ENCODE data around the gene ARHGEF25. TPM values are rescaled to one million over a fixed set of nuclear protein-coding genes. Genes with fewer than 3 reads are reported as not detected.

ARHGEF25 gene
- total RNA-seq, 4 donors from 2014 or later = 31.2 to 91.2 (median 48.8) TPM

GRCh38 chr12:57603324-57603723, 7.9 kb upstream of the ARHGEF25 start:
- TF ChIP-seq CTCF (IDR thresholded peaks at IDR 0.05) = no peak
- no peak for TF ChIP-seq EP300 (IDR thresholded peaks at IDR 0.05)
- 52 to 59% methylated on average over 2 of the region's 2 CpGs for WGBS, 2 donors
- H3K9me3 ChIP-seq = no peaks in the 10 kb centered on the region
- H3K27me3 ChIP-seq = no peaks in the 10 kb centered on the region
- H3K4me1 ChIP-seq = peaks cover 0 to 44% (median 9%) of the 10 kb centered on the region in 4 donors
- peaks cover 0 to 56% (median 0%) of the 10 kb centered on the region in 3 donors for H3K36me3 ChIP-seq
- H3K4me3 ChIP-seq = no peak overlapping the region
- peak overlapping the region in 3 of 4 donors; percentile 80 to 97 (median 94) for H3K27ac ChIP-seq
- DNase-seq (ENCODE audit: low spot score in 2 of 2) = no peak

- H3K27me3 ChIP-seq = no peaks in the 10 kb centered on the region
- H3K4me3 ChIP-seq = peak overlapping the region; percentile 45 to 85 (median 64)
- H3K27ac ChIP-seq = peak overlapping the region; percentile 80 to 97 (median 91)
- DNase-seq (ENCODE audit: low spot score in 2 of 2) = peak in 1 of 2 donors; percentile 60
- peaks cover 0 to 56% (median 0%) of the 10 kb centered on the region in 3 donors for H3K36me3 ChIP-seq
- peaks cover 0 to 50% (median 9%) of the 10 kb centered on the region in 4 donors for H3K4me1 ChIP-seq
- TF ChIP-seq CTCF (IDR thresholded peaks at IDR 0.05) (no peak), EP300 (IDR thresholded peaks at IDR 0.05) (no peak), POLR2A (IDR thresholded peaks at IDR 0.05) (no peak)
- no peaks in the 10 kb centered on the region for H3K9me3 ChIP-seq
- WGBS, 2 donors = 17% methylated on average over 6 of the region's 6 CpGs
Observed at GRCh38 chr12:57603815-57604453, 7.3 kb upstream of the ARHGEF25 start.

- peak in 1 of 2 donors; percentile 43 for DNase-seq (ENCODE audit: low spot score in 2 of 2)
- peaks cover 0 to 50% (median 0%) of the 10 kb centered on the region in 3 donors for H3K36me3 ChIP-seq
- peak within 1 kb of the TSS; percentile 80 to 97 (median 91) for H3K27ac ChIP-seq
- TF ChIP-seq CTCF (IDR thresholded peaks at IDR 0.05) (no peak), POLR2A (IDR thresholded peaks at IDR 0.05) (no peak), EP300 (IDR thresholded peaks at IDR 0.05) (no peak)
- no peaks in the 10 kb centered on the region for H3K27me3 ChIP-seq
- H3K4me3 ChIP-seq = peak within 1 kb of the TSS; percentile 45 to 85 (median 64)
- no peaks in the 10 kb centered on the region for H3K9me3 ChIP-seq
- WGBS, 2 donors = 1 to 2% methylated on average over 24 to 30 of the region's 36 CpGs
- H3K4me1 ChIP-seq = peaks cover 0 to 55% (median 9%) of the 10 kb centered on the region in 4 donors
Observed at GRCh38 chr12:57604454-57604991, 6.7 kb upstream of the ARHGEF25 start, which contains the start of gene DTX3. DTX3 (plus strand) TSS chr12:57604824; CDS start chr12:57606518, 1,694 bp downstream.

GRCh38 chr12:57604992-57605810, 6.0 kb upstream of the ARHGEF25 start:
- TF ChIP-seq CTCF (IDR thresholded peaks at IDR 0.05) (no peak), EP300 (IDR thresholded peaks at IDR 0.05) (no peak), POLR2A (IDR thresholded peaks at IDR 0.05) (no peak)
- 1 to 7% methylated on average over 6 to 14 of the region's 25 CpGs for WGBS, 2 donors
- Histone ChIP-seq H3K4me1 (peaks cover 0 to 62% (median 9%) of the 10 kb centered on the region in 4 donors), H3K27me3 (no peaks in the 10 kb centered on the region), H3K9me3 (no peaks in the 10 kb centered on the region), H3K4me3 (peak overlapping the region; percentile 45 to 85 (median 64)), H3K36me3 (peaks cover 0 to 43% (median 0%) of the 10 kb centered on the region in 3 donors), H3K27ac (peak overlapping the region; percentile 80 to 97 (median 91))
- DNase-seq (ENCODE audit: low spot score in 2 of 2) = peak in 1 of 2 donors; percentile 40
